Astrocyte of the cerebellum (primary cell): Measurements from ENCODE around the gene CRYGS.

Experiments
- DNase-seq: peaks from one replicate; pipeline ENCODE4 v3.0.0-alpha.2; 2011; ENCODE audit warnings: low read depth
- H3K4me3 ChIP-seq: 2 replicates; pipeline ENCODE4 v1.5.1; 2011; ENCODE audit warnings: mild to moderate bottlenecking, low read depth, low read length, moderate library complexity
- in situ Hi-C: cut with HindIII; loops from 2 replicates; pipeline ENCODE4 v1.10.0; 2017; ENCODE audit warnings: low sequenced_read_pairs
- TF ChIP-seq, protein P1 (sequence below): IDR thresholded peaks from 2 replicates; pipeline ENCODE4 v1.5.1; 2012; ENCODE audit warnings: low read length, low read depth, moderate library complexity, mild to moderate bottlenecking; ENCODE audit errors: missing control alignments

Gene CRYGS

DNA sequence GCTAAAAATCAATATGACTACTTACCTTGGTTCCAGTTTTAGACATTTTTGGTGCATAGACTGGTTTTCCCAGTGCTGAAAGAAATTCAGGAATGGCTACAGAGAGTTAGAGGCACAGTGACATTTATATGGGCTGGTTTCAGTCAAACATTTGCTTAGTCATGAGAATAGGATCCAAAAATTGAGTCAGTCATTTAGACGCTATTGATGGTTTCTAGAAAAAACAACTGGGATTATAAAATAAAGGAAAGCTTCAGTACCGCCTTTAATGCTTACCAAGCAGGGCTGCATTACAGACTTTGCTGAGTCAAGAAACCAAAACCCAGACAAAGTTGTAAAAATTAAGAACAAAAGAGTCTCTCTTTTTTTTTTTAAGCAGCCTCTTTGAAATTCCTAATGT, at the start of gene CRYGS:
CRYGS (minus strand) TSS at position 100 of the 400 bp plus-strand sequence; CDS start at position 46, 54 bp downstream.
- H3K4me3 ChIP-seq: no peak within 1 kb of the TSS
- DNase-seq: no peak
- in situ Hi-C loops: loop anchor here (25.0 kb wide), 1 partner anchor 557 kb away; no protein-coding TSS in a partner anchor
- TF ChIP-seq, protein P1, sequence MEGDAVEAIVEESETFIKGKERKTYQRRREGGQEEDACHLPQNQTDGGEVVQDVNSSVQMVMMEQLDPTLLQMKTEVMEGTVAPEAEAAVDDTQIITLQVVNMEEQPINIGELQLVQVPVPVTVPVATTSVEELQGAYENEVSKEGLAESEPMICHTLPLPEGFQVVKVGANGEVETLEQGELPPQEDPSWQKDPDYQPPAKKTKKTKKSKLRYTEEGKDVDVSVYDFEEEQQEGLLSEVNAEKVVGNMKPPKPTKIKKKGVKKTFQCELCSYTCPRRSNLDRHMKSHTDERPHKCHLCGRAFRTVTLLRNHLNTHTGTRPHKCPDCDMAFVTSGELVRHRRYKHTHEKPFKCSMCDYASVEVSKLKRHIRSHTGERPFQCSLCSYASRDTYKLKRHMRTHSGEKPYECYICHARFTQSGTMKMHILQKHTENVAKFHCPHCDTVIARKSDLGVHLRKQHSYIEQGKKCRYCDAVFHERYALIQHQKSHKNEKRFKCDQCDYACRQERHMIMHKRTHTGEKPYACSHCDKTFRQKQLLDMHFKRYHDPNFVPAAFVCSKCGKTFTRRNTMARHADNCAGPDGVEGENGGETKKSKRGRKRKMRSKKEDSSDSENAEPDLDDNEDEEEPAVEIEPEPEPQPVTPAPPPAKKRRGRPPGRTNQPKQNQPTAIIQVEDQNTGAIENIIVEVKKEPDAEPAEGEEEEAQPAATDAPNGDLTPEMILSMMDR: no peak

DNA sequence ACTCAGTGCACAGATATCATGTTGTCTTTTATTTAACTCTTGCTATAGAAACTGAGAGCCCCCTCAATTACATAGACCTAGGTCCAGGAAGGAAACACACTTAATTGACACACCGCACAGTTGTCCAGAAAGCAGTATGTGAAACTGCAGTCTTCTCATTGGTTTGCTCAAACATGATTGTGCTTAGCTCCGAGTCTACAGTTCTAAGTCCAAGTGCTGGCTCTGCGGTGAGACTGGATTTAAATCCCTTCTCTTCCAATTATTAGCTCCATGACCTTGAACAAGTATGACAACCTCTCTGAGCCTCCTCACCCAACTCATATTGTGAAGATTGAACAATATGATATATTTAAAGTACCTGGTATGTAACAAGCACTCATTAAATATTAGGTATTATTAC, 49.7 kb upstream of the CRYGS start:
- no peak for DNase-seq
- TF ChIP-seq, protein P1: no peak
- in situ Hi-C loops: no loop called here
- H3K4me3 ChIP-seq: no peak overlapping the region

DNA sequence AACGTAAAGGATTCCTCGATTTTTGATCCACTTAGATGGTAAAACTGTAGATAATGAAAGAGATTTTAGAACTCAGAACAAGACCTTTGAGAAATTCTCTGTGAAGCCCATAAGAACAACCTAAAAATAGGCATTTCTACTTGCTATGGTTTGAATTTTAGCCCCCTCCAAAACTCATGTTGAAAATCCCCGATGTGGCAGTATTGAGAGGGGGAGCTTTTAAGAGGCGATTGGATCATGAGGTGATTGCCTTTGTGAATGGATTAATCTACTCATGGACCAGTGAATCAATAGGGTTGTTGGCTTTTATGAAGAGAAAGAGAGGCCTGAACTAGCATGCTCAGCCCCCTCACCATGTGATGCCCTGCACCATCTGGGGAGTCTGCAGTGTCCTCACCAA, 48.5 kb upstream of the CRYGS start:
- in situ Hi-C loops: no loop called here
- no peak overlapping the region for H3K4me3 ChIP-seq
- DNase-seq: no peak
- TF ChIP-seq, protein P1: no peak

DNA sequence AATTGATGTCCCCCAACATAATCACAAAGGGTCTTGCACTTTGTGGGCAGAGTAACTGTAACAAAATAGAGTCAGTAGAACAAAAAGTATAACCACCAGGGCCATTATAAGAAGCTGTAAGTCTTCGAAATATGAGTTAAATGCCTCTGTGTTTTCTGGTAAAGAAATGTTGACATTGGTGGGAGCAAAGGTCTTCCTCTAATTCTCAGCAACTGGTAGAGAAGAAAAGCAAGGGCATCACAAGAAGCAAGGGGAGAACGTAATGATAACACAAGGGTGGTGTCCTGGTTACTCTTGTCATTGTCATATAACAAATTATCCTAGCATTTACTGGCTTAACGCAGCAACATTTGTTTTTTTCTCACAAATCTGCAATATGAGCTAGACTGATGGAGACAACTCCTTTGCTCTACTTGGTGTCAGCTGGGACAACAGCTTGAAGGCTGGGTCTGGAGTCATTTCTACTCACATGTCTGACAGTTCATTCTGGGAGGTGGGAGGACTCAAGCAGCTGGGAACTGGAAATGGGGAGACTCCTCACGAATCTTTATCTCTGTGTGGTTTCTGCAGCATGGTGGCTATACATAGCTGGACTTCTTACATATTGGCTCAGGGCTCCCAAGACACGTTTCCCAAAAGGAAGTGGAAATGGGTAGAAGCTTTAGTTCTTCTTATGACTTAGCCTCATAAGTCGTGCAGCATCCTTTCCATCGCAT, 46.6 kb upstream of the CRYGS start:
- TF ChIP-seq, protein P1: no peak
- DNase-seq: no peak
- in situ Hi-C loops: no loop called here
- no peak overlapping the region for H3K4me3 ChIP-seq

DNA sequence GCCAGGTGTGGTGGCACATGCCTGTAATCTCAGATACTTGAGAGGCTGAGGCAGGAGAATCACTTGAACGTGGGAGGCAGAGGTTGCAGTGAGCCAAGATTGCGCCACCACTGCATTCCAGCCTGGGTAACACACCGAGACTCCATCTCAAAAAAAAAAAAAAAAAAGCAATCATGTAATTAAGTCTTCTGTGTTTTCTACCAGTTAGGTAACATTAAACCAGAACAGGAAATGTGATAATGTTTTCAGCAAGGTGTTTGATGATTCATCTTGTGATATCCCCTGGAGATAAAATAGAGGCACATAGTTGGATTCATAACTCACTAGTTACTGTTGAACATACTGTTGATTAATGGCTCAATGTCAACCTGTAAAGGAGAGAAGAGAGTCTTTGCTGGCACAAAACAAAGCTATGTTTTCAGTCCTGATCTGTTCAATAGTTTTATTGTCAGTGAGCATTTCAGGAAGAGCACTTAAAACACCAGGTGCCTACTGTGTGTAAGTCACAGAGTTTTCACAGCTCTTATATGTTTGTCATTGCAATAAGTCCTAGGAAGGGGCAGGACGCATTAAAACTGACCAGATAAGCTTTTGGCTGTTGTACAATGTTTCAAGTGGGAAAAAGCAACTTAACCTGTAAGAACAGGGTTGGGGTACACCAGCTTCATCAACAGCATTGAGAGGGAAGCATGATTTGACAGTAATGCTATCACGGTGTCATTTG, 45.8 kb upstream of the CRYGS start:
- in situ Hi-C loops: no loop called here
- DNase-seq: no peak

DNA sequence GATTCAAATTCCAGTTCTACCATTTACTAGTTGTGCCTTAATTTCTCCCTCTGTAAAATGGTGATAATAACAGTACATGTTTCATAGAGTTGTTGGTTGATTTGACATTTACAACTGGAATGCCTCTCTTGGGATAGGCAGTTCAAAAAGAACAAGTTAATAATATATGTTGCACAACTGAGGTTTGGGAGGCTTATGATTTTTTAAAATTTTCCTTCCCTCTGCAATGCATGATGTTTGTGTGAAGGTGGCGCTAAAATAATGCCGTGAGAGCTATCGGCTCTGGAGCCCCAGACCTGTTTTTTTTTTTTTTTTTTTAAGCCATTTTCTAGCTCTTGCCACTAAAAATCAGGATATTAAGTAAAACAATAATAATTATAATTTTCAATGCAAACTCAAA, 44.9 kb upstream of the CRYGS start:
- TF ChIP-seq, protein P1: peak; percentile 36
- in situ Hi-C loops: no loop called here
- DNase-seq: no peak
- no peak overlapping the region for H3K4me3 ChIP-seq

More for the DNA sequence above, 45.8 kb upstream of the CRYGS start:
- no peak overlapping the region for H3K4me3 ChIP-seq
- TF ChIP-seq, protein P1: no peak
